ENCODE results near the gene GJB2.

Gene GJB2

GRCh38 chr13:20141238-20142022 lies 51.3 kb downstream of the GJB2 start:
- DNase-seq (ENCODE audit: low read depth), result no peak

GRCh38 chr13:20140487-20140886 lies 52.3 kb downstream of the GJB2 start:
- no peak for DNase-seq (ENCODE audit: low read depth)

GRCh38 chr13:20137875-20138274 lies 54.9 kb downstream of the GJB2 start:
- no peak for DNase-seq (ENCODE audit: low read depth)
